ENCODE data around the gene SPEN. TPM values are rescaled to one million over a fixed set of nuclear protein-coding genes. Genes with fewer than 3 reads are reported as not detected.

Gene SPEN
- total and polyA plus RNA-seq, 2 experiments from 2014 or later, result 14.9 to 43.6 TPM

GRCh38 chr1:15966081-15966955 is 118.8 kb downstream of the SPEN start:
- Histone ChIP-seq H3K27me3 (ENCODE audit: insufficient read depth) (no peaks in the 10 kb centered on the region), H2AFZ (no peak overlapping the region), H3F3A (replicated peaks; ENCODE audit: low read depth) (no peaks in the 10 kb centered on the region), H4K20me1 (replicated peaks; ENCODE audit: insufficient read depth) (peaks cover 10% of the 10 kb centered on the region; the same call in 1 of the 2 replicates), H3K4me2 (no peak overlapping the region), H3K9me2 (ENCODE audit: insufficient read depth) (no peaks in the 10 kb centered on the region), H3K36me3 (ENCODE audit: insufficient read depth) (no peaks in the 10 kb centered on the region; the same call in 1 of the 2 replicates), H3K79me2 (replicated peaks; ENCODE audit: insufficient read depth) (no peaks in the 10 kb centered on the region), H3K4me3 (no peak overlapping the region), H3K27ac (ENCODE audit: low read depth) (no peak overlapping the region), H3K4me1 (ENCODE audit: insufficient read depth) (no peaks in the 10 kb centered on the region)
- peaks cover 32% of the 10 kb centered on the region for H3K36me3 Mint-ChIP-seq (ENCODE audit: low read depth)
- H3K27me3 Mint-ChIP-seq (ENCODE audit: insufficient read depth, low read depth, poor library complexity), result peaks cover 11% of the 10 kb centered on the region
- peaks cover 19% of the 10 kb centered on the region for H3K9me3 Mint-ChIP-seq
- H3K4me3 Mint-ChIP-seq, result no peak overlapping the region
- peaks cover 5% of the 10 kb centered on the region for H3K4me1 Mint-ChIP-seq
- DNase-seq (ENCODE audit: low spot score) (no peak), ATAC-seq (no peak)
- no peak overlapping the region for H3K27ac Mint-ChIP-seq
- no peak for TF ChIP-seq EZH2phosphoT487 (IDR thresholded peaks at IDR 0.05; ENCODE audit: unreplicated experiment)
- TF ChIP-seq STAT1 (IDR thresholded peaks at IDR 0.05; ENCODE audit: unreplicated experiment), result no peak
- no peak for TF ChIP-seq ZNF462 (CRISPR knock-in tag; IDR thresholded peaks at IDR 0.05)
- no peak for TF ChIP-seq ETS1 (IDR thresholded peaks at IDR 0.05)
- TF ChIP-seq JUNB (IDR thresholded peaks at IDR 0.05; ENCODE audit: unreplicated experiment), result no peak
- TF ChIP-seq ZNF331 (CRISPR knock-in tag; IDR thresholded peaks at IDR 0.05; ENCODE audit: low read depth), result no peak
- TF ChIP-seq CTCF (conservative IDR thresholded peaks at IDR 0.05; ENCODE audit: low read depth in 2 of 2), result no peak
- no peak for TF ChIP-seq NANOG (IDR thresholded peaks at IDR 0.05; ENCODE audit: borderline replicate concordance)
- no peak for TF ChIP-seq REST (IDR thresholded peaks at IDR 0.05; ENCODE audit: unreplicated experiment)
- TF ChIP-seq CREB1 (CRISPR knock-in tag; IDR thresholded peaks at IDR 0.05; ENCODE audit: low read depth), result no peak
- TF ChIP-seq EZH2 (IDR thresholded peaks at IDR 0.05; ENCODE audit: low read depth, unreplicated experiment), result no peak
- no peak for TF ChIP-seq ZNF114 (CRISPR knock-in tag; IDR thresholded peaks at IDR 0.05)
- TF ChIP-seq POLR2AphosphoS5 (IDR thresholded peaks at IDR 0.05; ENCODE audit: low read depth), result no peak

All from GM23338 (cell line).